Esophagus (tissue), 2 donors: ENCODE results near the gene ATP6V0B. TPM values are rescaled to one million over a fixed set of nuclear protein-coding genes. Genes with fewer than 3 reads are reported as not detected.
A peak's percentile ranks its signal among the peaks of the same experiment; 100 is the strongest.

Source experiments
- H3K27ac ChIP-seq, 2 donors: one replicate each; pipeline ENCODE4 v1.5.1; 2013; ENCODE audit warnings: low read depth in 2 of 2, mild to moderate bottlenecking in 2 of 2, inconsistent platforms in 1 of 2, low read length in 1 of 2, moderate library complexity in 1 of 2
- H3K27me3 ChIP-seq, 2 donors: one replicate each; pipeline ENCODE4 v1.6.1; 2013; ENCODE audit warnings: low read length in 2 of 2, control low read depth in 1 of 2, mild to moderate bottlenecking in 1 of 2; ENCODE audit not compliant: insufficient read depth in 2 of 2, control insufficient read depth in 1 of 2
- H3K36me3 ChIP-seq, 2 donors: one replicate each; pipeline ENCODE4 v1.6.1; 2013; ENCODE audit warnings: low read length in 1 of 2; ENCODE audit not compliant: control insufficient read depth in 2 of 2, insufficient read depth in 2 of 2
- H3K4me1 ChIP-seq, 2 donors: one replicate each; pipeline ENCODE4 v1.6.1; 2013; ENCODE audit warnings: low read length in 1 of 2; ENCODE audit not compliant: control insufficient read depth in 2 of 2, insufficient read depth in 2 of 2
- H3K4me3 ChIP-seq, 2 donors: one replicate each; pipeline ENCODE4 v1.5.1; 2013; ENCODE audit warnings: low read length in 2 of 2, mild to moderate bottlenecking in 2 of 2, low read depth in 1 of 2, moderate library complexity in 1 of 2
- H3K9me3 ChIP-seq, 2 donors: one replicate each; pipeline ENCODE4 v1.6.1; 2013; ENCODE audit warnings: mild to moderate bottlenecking in 2 of 2, low read depth in 1 of 2, low read length in 1 of 2, moderate library complexity in 1 of 2; ENCODE audit not compliant: control insufficient read depth in 2 of 2, insufficient read depth in 1 of 2
- WGBS, 2 donors: extraction: QIAGEN DNeasy Blood & Tissue Kit; methylation state at CpG; one replicate each; pipeline ENCODE4 v1.1.7; 2013; 5-methylcytosine and 5-hydroxymethylcytosine counted together
- polyA plus RNA-seq, 2 donors: library from polyadenylated mRNA; stranded (reverse); fragments of 200-250 nt; gene quantifications; one replicate each; pipeline ENCODE4 v1.2.3, GENCODE V29; 2013
- donor health status: healthy with polysubstance abuse.
- donor health status: Bipolar disorder and iron deficiency.

The ATP6V0B gene
- polyA plus RNA-seq, 2 donors: 66.1 to 124 TPM

GRCh38 chr1:44013949-44014348 is 39.2 kb downstream of the ATP6V0B start:
- H3K27ac ChIP-seq: peak overlapping the region; percentile 58 to 79

GRCh38 chr1:44014365-44015104 is 39.8 kb downstream of the ATP6V0B start:
- Histone ChIP-seq H3K27me3 (no peaks in the 10 kb centered on the region), H3K27ac (peak overlapping the region; percentile 58 to 79), H3K9me3 (no peaks in the 10 kb centered on the region), H3K4me3 (no peak overlapping the region), H3K4me1 (peaks cover 0 to 17% of the 10 kb centered on the region in 2 donors), H3K36me3 (peaks cover 0 to 21% of the 10 kb centered on the region in 2 donors)
- 74 to 81% methylated on average over 8 of the region's 8 CpGs for WGBS, 2 donors

More at GRCh38 chr1:44013949-44014348, 39.2 kb downstream of the ATP6V0B start:
- peaks cover 0 to 22% of the 10 kb centered on the region in 2 donors for H3K36me3 ChIP-seq
- H3K4me3 ChIP-seq: no peak overlapping the region
- no peaks in the 10 kb centered on the region for H3K9me3 ChIP-seq
- WGBS, 2 donors: 63 to 74% methylated on average over 5 of the region's 5 CpGs
- H3K27me3 ChIP-seq: no peaks in the 10 kb centered on the region
- peaks cover 0 to 17% of the 10 kb centered on the region in 2 donors for H3K4me1 ChIP-seq

DNA sequence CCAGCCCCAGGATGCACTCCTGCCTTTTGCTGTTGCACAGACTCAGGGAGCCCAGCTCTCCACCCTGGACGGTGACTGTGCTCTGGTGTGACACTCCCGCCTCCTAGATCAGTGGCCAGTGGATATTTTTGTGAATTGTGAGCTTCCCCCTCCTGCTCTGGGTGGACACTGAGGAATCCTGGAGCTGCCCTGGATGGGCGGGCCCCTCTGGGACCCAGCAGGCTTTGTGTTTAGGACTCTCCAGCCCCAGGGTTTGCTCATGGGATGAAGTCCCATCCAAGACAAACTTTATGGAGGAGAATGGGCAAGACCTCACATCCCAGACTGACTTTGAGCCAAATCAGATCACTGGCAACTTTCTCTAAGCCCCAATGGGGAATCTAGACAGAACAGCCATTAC is 40.4 kb downstream of the ATP6V0B start:
- Histone ChIP-seq H3K9me3 (no peaks in the 10 kb centered on the region), H3K36me3 (peaks cover 0 to 19% of the 10 kb centered on the region in 2 donors), H3K27ac (no peak overlapping the region), H3K27me3 (no peaks in the 10 kb centered on the region), H3K4me3 (no peak overlapping the region), H3K4me1 (peaks cover 0 to 21% of the 10 kb centered on the region in 2 donors)
- WGBS, 2 donors: 74 to 79% methylated on average over 3 of the region's 3 CpGs

- Histone ChIP-seq H3K27ac (no peak overlapping the region), H3K27me3 (no peaks in the 10 kb centered on the region), H3K4me3 (no peak overlapping the region), H3K36me3 (peaks cover 0 to 14% of the 10 kb centered on the region in 2 donors), H3K9me3 (no peaks in the 10 kb centered on the region), H3K4me1 (peaks cover 4 to 28% of the 10 kb centered on the region in 2 donors)
- 87 to 88% methylated on average over 20 of the region's 20 CpGs for WGBS, 2 donors
Measured at GRCh38 chr1:44016041-44016889, 41.5 kb downstream of the ATP6V0B start.

DNA sequence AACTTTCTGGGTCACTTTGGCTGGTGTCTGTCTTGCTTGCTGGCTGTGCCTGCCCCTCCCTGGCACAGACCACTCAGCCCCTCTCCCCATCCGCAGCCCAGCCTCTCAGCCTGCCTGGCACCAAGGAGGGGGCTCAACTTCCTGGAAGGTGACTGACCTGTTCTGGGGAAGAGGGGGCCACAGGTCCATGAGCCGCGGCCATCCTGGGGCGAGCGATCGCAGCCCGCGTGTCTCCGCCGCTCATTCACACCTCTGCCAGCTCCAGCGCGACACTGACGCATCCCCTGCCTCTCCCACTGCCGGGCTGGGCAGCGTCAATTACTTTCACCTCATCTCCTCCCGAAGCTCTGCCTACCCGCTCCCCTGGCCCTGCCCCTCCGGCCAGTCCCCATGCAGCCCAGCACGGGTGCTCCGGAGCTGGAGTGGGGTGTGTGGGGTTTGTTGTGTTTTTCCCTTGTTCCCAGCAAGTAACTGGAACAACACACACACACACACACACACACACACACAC is 42.2 kb downstream of the ATP6V0B start:
- 90 to 91% methylated on average over 20 of the region's 20 CpGs for WGBS, 2 donors
- no peaks in the 10 kb centered on the region for H3K27me3 ChIP-seq
- H3K4me1 ChIP-seq: peaks cover 4 to 29% of the 10 kb centered on the region in 2 donors
- no peak overlapping the region for H3K4me3 ChIP-seq
- peaks cover 0 to 17% of the 10 kb centered on the region in 2 donors for H3K36me3 ChIP-seq
- no peaks in the 10 kb centered on the region for H3K9me3 ChIP-seq
- H3K27ac ChIP-seq: no peak overlapping the region

GRCh38 chr1:44019466-44019948 is 44.7 kb downstream of the ATP6V0B start:
- WGBS, 2 donors: 85 to 86% methylated on average over 13 of the region's 13 CpGs
- Histone ChIP-seq H3K4me1 (peaks cover 4 to 23% of the 10 kb centered on the region in 2 donors), H3K27ac (peak overlapping the region in 1 of 2 donors; percentile 60), H3K9me3 (no peaks in the 10 kb centered on the region), H3K36me3 (peaks cover 0 to 20% of the 10 kb centered on the region in 2 donors), H3K4me3 (no peak overlapping the region), H3K27me3 (no peaks in the 10 kb centered on the region)

DNA sequence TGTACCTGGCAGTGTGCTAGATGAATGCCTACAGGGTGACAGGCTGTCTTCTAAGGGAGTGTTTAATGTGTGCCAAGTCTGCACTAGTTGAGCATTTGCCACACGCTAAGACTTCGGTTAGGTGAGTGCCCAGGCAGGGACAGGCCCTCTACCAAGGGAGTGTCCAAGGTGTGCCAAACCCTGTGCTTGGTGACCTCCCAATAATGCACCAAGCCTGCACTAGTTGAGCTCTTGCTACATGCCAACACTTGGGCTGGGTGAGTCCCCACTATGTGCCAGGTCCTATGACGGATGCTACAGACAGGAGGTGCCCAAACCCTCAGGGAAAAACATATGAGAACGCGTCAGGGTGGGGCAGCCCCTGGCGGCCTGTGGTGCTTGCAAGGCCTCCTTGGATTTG is 45.7 kb downstream of the ATP6V0B start:
- Histone ChIP-seq H3K36me3 (peaks cover 0 to 20% of the 10 kb centered on the region in 2 donors), H3K27me3 (no peaks in the 10 kb centered on the region), H3K4me3 (no peak overlapping the region), H3K4me1 (peaks cover 4 to 26% of the 10 kb centered on the region in 2 donors), H3K9me3 (no peaks in the 10 kb centered on the region), H3K27ac (peak overlapping the region; percentile 60 to 87)
- WGBS, 2 donors: 49 to 64% methylated on average over 6 of the region's 6 CpGs

DNA sequence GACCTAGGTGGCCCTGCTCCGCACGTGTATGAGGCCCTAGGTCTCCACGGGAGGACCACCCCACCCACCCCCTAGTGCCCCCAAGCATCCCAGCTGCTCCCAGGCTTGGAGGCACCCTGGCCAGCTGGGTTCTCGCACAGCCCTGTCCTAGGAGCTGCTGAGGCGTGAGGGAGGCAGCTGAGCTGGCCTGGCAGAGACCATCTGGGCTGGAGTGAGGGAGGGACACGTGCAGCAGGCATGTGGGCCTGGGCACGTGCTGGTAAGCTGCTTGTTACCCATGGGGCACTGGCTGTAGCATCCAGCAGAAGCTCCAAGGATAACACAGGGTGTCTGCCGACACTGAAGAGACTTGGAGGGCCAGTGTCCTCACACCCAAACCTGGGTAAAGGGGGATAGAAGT is 46.4 kb downstream of the ATP6V0B start:
- H3K4me1 ChIP-seq: peaks cover 8 to 25% of the 10 kb centered on the region in 2 donors
- no peak overlapping the region for H3K4me3 ChIP-seq
- no peaks in the 10 kb centered on the region for H3K27me3 ChIP-seq
- H3K9me3 ChIP-seq: no peaks in the 10 kb centered on the region
- peaks cover 0 to 18% of the 10 kb centered on the region in 2 donors for H3K36me3 ChIP-seq
- peak overlapping the region; percentile 60 to 87 for H3K27ac ChIP-seq
- WGBS, 2 donors: 76 to 80% methylated on average over 8 of the region's 8 CpGs

DNA sequence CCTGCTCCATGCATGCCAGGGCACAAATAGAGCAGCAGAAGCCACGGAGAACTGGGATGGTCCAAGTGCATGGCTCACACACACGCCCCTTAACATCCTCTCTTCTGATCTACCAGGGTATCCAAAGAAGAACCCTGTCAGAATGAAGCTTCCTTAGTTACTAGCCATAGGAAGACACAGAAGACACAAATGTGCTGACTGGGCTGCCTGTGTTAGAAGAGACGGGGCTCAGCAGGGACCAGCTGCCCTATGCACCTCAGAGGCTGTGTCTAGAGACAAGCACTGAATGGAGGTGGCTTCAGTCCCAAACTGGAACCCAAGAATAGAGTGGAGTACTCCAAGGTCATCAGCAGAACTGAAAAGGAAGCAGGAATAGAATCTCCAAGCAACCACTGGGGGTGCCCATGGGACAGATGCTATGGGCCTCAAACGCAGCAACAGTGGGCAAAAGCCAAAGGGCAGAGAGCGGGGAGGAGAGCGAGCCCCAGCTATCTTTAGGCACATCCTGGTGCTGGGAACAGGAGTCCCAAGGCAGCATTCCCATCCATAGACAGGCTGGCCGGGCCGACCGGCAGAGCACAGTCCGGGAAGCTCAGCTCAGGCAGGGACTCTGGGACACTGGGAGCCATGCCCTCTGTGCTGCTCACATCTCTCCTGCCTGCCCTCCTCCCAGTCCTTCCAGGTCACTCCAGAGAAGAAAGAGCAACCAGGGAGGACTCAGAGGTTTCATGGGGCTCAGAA is 47.0 kb downstream of the ATP6V0B start:
- H3K27ac ChIP-seq: no peak overlapping the region
- no peak overlapping the region for H3K4me3 ChIP-seq
- no peaks in the 10 kb centered on the region for H3K27me3 ChIP-seq
- peaks cover 0 to 16% of the 10 kb centered on the region in 2 donors for H3K36me3 ChIP-seq
- H3K4me1 ChIP-seq: peaks cover 8 to 25% of the 10 kb centered on the region in 2 donors
- H3K9me3 ChIP-seq: no peaks in the 10 kb centered on the region
- 86 to 87% methylated on average over 10 of the region's 10 CpGs for WGBS, 2 donors
